Neural cell (in vitro differentiated cells): ENCODE data around the gene LRGUK. TPM values are rescaled to one million over a fixed set of nuclear protein-coding genes. Genes with fewer than 3 reads are reported as not detected.

Experiments
- H2AFZ ChIP-seq: fragments of 200-600, 300-800 bp; sonication (generic), shearing (Covaris generic); 2 replicates; pipeline ENCODE4 v1.6.0; 2014; ENCODE audit warnings: low read depth, mild to moderate bottlenecking, antibody characterized with exemption, low read length, moderate library complexity
- H3F3A ChIP-seq: fragments of 200-600 bp; shearing (Covaris generic); 2 replicates; pipeline ENCODE4 v1.6.1; 2016; ENCODE audit warnings: mild to moderate bottlenecking, moderate library complexity, mixed read lengths, antibody characterized with exemption, low read length; ENCODE audit not compliant: insufficient read depth, poor library complexity, severe bottlenecking
- H3K27ac ChIP-seq: fragments of 200-600, 300-800 bp; sonication (generic), shearing (Covaris generic); 2 replicates; pipeline ENCODE4 v1.5.1; 2014; ENCODE audit warnings: mild to moderate bottlenecking, low read length, moderate library complexity
- H3K27me3 ChIP-seq: fragments of 300-800, 200-600 bp; sonication (generic), shearing (Covaris generic); 2 replicates; pipeline ENCODE4 v1.6.0; 2014; ENCODE audit warnings: mild to moderate bottlenecking, low read depth, low read length, moderate library complexity; ENCODE audit not compliant: insufficient read depth
- H3K36me3 ChIP-seq: fragments of 300-800, 200-600 bp; sonication (generic), shearing (Covaris generic); 2 replicates; pipeline ENCODE4 v1.5.1; 2014; ENCODE audit warnings: mild to moderate bottlenecking, antibody characterized with exemption, low read length, moderate library complexity; ENCODE audit not compliant: insufficient read depth
- H3K4me2 ChIP-seq: fragments of 300-800, 200-600 bp; sonication (generic), shearing (Covaris generic); 2 replicates; pipeline ENCODE4 v1.6.0; 2014; ENCODE audit warnings: mild to moderate bottlenecking, low read length
- H3K4me3 ChIP-seq: fragments of 300-800, 200-600 bp; sonication (generic), shearing (Covaris generic); 2 replicates; pipeline ENCODE4 v1.5.1; 2014; ENCODE audit warnings: mild to moderate bottlenecking, low read length, moderate library complexity
- H3K79me2 ChIP-seq: fragments of 200-600 bp; shearing (Covaris generic); replicated peaks from 2 replicates; pipeline ENCODE4 v1.6.0; 2014; ENCODE audit warnings: mild to moderate bottlenecking, low read length, moderate library complexity; ENCODE audit not compliant: insufficient read depth
- H3K9ac ChIP-seq: fragments of 300-800, 200-600 bp; sonication (generic), shearing (Covaris generic); 2 replicates; pipeline ENCODE4 v1.6.1; 2016; ENCODE audit warnings: mild to moderate bottlenecking, low read length, mixed read lengths
- H3K9me2 ChIP-seq: fragments of 200-600 bp; shearing (Covaris generic); 2 replicates; pipeline ENCODE4 v1.6.1; 2016; ENCODE audit warnings: mild to moderate bottlenecking, low read length, mixed read lengths; ENCODE audit not compliant: insufficient read depth
- H3K9me3 ChIP-seq: fragments of 200-600, 300-800 bp; sonication (generic), shearing (Covaris generic); 2 replicates; pipeline ENCODE4 v1.6.1; 2016; ENCODE audit warnings: mild to moderate bottlenecking, mixed run types, low read length, moderate library complexity, mixed read lengths
- H4K20me1 ChIP-seq: fragments of 200-600 bp; shearing (Covaris generic); 2 replicates; pipeline ENCODE4 v1.6.1; 2016; ENCODE audit warnings: mild to moderate bottlenecking, mixed run types; ENCODE audit not compliant: insufficient read depth
- EP300 ChIP-seq: fragments of 450-650 bp; conservative IDR thresholded peaks from 2 replicates; pipeline ENCODE4 v1.6.1; 2014; ENCODE audit warnings: antibody characterized with exemption, mild to moderate bottlenecking, moderate library complexity; ENCODE audit not compliant: poor library complexity, severe bottlenecking
- EZH2 ChIP-seq: fragments of 200-600, 300-800 bp; shearing (Covaris generic), sonication (generic); IDR thresholded peaks from 2 replicates; pipeline ENCODE4 v1.6.1; 2014; ENCODE audit warnings: antibody characterized with exemption, low read length, borderline replicate concordance, mild to moderate bottlenecking; ENCODE audit not compliant: insufficient read depth, poor library complexity, severe bottlenecking
- MXI1 ChIP-seq: fragments of 450-650 bp; conservative IDR thresholded peaks from 2 replicates; pipeline ENCODE4 v1.6.1; 2014; ENCODE audit warnings: antibody characterized with exemption, mild to moderate bottlenecking; ENCODE audit not compliant: poor library complexity, severe bottlenecking
- POLR2AphosphoS5 ChIP-seq: IDR thresholded peaks from 2 replicates; pipeline ENCODE4 v1.6.1; 2012
- RAD21 ChIP-seq: fragments of 450-650 bp; conservative IDR thresholded peaks from 2 replicates; pipeline ENCODE4 v1.6.1; 2014; ENCODE audit warnings: antibody characterized with exemption, mild to moderate bottlenecking, moderate library complexity
- SMC3 ChIP-seq: fragments of 450-650 bp; conservative IDR thresholded peaks from 2 replicates; pipeline ENCODE4 v1.6.1; 2014; ENCODE audit warnings: antibody characterized with exemption, mild to moderate bottlenecking, moderate library complexity; ENCODE audit not compliant: poor library complexity
- TAF1 ChIP-seq: IDR thresholded peaks from 2 replicates; pipeline ENCODE4 v1.6.1; 2012; ENCODE audit warnings: low read depth
- polyA plus RNA-seq: library from polyadenylated mRNA; depleted of rRNA; stranded (reverse); fragments of >200 nt; gene quantifications from 2 replicates; pipeline ENCODE4 v1.2.3, GENCODE V29; 2014
- TF ChIP-seq, protein P1 (sequence below): IDR thresholded peaks from 2 replicates; pipeline ENCODE4 v1.6.1; 2012; ENCODE audit warnings: borderline replicate concordance
- TF ChIP-seq, protein P2 (sequence below): fragments of 450-650 bp; IDR thresholded peaks from 2 replicates; pipeline ENCODE4 v1.5.1; 2014; ENCODE audit warnings: antibody characterized with exemption, mild to moderate bottlenecking, moderate library complexity; ENCODE audit not compliant: poor library complexity, severe bottlenecking

Gene LRGUK
- polyA plus RNA-seq, 1 donor from 2014 or later: 4.9 TPM

DNA sequence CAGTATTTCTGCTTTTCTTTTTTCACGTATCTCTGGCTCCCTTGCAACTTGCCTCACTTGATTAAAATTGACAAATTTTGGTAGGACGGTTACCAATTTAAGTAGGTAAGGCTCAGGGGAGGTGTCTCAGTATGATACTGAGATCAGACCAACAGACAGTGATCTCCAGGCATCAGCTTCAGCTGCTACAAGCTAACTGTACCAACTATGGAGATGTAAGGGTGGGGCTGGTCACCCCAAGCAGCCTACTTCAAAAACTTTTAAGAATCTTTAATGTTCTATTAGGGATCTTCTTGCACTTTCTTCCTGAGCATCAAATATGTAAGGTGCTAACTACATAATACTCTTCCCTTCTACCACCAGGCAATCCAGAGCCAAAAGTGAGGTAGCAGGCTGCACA is 162.7 kb downstream of the LRGUK start:
- Histone ChIP-seq H3K4me3 (no peak overlapping the region), H3K27ac (no peak overlapping the region), H3K4me2 (no peak overlapping the region), H3K9me3 (no peaks in the 10 kb centered on the region), H4K20me1 (no peaks in the 10 kb centered on the region), H3K79me2 (no peaks in the 10 kb centered on the region), H3K9ac (no peak overlapping the region), H3K27me3 (no peaks in the 10 kb centered on the region), H3K36me3 (no peaks in the 10 kb centered on the region), H3F3A (no peaks in the 10 kb centered on the region), H3K9me2 (no peaks in the 10 kb centered on the region), H2AFZ (no peak overlapping the region)
- TF ChIP-seq, protein P1, sequence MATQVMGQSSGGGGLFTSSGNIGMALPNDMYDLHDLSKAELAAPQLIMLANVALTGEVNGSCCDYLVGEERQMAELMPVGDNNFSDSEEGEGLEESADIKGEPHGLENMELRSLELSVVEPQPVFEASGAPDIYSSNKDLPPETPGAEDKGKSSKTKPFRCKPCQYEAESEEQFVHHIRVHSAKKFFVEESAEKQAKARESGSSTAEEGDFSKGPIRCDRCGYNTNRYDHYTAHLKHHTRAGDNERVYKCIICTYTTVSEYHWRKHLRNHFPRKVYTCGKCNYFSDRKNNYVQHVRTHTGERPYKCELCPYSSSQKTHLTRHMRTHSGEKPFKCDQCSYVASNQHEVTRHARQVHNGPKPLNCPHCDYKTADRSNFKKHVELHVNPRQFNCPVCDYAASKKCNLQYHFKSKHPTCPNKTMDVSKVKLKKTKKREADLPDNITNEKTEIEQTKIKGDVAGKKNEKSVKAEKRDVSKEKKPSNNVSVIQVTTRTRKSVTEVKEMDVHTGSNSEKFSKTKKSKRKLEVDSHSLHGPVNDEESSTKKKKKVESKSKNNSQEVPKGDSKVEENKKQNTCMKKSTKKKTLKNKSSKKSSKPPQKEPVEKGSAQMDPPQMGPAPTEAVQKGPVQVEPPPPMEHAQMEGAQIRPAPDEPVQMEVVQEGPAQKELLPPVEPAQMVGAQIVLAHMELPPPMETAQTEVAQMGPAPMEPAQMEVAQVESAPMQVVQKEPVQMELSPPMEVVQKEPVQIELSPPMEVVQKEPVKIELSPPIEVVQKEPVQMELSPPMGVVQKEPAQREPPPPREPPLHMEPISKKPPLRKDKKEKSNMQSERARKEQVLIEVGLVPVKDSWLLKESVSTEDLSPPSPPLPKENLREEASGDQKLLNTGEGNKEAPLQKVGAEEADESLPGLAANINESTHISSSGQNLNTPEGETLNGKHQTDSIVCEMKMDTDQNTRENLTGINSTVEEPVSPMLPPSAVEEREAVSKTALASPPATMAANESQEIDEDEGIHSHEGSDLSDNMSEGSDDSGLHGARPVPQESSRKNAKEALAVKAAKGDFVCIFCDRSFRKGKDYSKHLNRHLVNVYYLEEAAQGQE: no peak
- no peak for TF ChIP-seq POLR2AphosphoS5
- no peak for TF ChIP-seq EP300
- TF ChIP-seq SMC3: no peak
- TF ChIP-seq RAD21: no peak
- TF ChIP-seq, protein P2, sequence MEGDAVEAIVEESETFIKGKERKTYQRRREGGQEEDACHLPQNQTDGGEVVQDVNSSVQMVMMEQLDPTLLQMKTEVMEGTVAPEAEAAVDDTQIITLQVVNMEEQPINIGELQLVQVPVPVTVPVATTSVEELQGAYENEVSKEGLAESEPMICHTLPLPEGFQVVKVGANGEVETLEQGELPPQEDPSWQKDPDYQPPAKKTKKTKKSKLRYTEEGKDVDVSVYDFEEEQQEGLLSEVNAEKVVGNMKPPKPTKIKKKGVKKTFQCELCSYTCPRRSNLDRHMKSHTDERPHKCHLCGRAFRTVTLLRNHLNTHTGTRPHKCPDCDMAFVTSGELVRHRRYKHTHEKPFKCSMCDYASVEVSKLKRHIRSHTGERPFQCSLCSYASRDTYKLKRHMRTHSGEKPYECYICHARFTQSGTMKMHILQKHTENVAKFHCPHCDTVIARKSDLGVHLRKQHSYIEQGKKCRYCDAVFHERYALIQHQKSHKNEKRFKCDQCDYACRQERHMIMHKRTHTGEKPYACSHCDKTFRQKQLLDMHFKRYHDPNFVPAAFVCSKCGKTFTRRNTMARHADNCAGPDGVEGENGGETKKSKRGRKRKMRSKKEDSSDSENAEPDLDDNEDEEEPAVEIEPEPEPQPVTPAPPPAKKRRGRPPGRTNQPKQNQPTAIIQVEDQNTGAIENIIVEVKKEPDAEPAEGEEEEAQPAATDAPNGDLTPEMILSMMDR: no peak
- no peak for TF ChIP-seq MXI1
- no peak for TF ChIP-seq TAF1
- TF ChIP-seq EZH2: no peak

DNA sequence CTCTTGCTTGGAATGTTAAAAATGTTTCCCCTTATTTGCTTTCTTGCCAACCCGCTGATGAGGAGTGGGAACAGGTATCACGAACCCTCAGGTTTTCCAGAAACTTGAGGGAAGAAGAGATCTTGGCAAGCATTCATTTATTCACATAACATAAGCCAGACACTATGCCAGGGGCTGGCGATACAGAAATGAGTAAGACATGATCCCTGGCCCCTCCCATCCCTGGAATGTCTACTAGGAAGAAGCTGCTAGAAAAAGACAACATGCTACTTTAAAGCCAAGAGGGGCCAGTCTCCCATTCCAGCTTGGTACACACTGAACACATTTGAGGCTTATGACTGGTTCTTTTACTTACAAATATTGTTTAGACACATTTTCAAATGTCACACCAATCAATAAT is 163.1 kb downstream of the LRGUK start:
- no peak overlapping the region for H3K4me2 ChIP-seq
- no peaks in the 10 kb centered on the region for H3K27me3 ChIP-seq
- no peak overlapping the region for H3K27ac ChIP-seq
- H3F3A ChIP-seq: no peaks in the 10 kb centered on the region
- no peak overlapping the region for H3K9ac ChIP-seq
- no peaks in the 10 kb centered on the region for H3K36me3 ChIP-seq
- no peaks in the 10 kb centered on the region for H3K9me3 ChIP-seq
- no peak overlapping the region for H2AFZ ChIP-seq
- no peak overlapping the region for H3K4me3 ChIP-seq
- H3K79me2 ChIP-seq: no peaks in the 10 kb centered on the region
- no peaks in the 10 kb centered on the region for H4K20me1 ChIP-seq
- no peak for TF ChIP-seq EZH2
- TF ChIP-seq POLR2AphosphoS5: no peak
- no peak for TF ChIP-seq SMC3
- no peak for TF ChIP-seq TAF1
- TF ChIP-seq, protein P2: no peak
- no peak for TF ChIP-seq RAD21
- no peak for TF ChIP-seq MXI1
- TF ChIP-seq, protein P1: no peak
- no peak for TF ChIP-seq EP300
- H3K9me2 ChIP-seq: no peaks in the 10 kb centered on the region
